Measurements from ENCODE around the gene TMEM225B. TPM values are rescaled to one million over a fixed set of nuclear protein-coding genes. Genes with fewer than 3 reads are reported as not detected.
A peak's percentile ranks its signal among the peaks of the same experiment; 100 is the strongest.
"Not testable (repeated sequence)": the region's sequence is repeated elsewhere in the genome, so short reads cannot be mapped to it uniquely, and the experiment has no call there.

TMEM225B gene
- total RNA-seq: 1 to 10 TPM in 1 of 2 donors, not detected in 1; 2.2 TPM

- no peaks in the 10 kb centered on the region for H3K4me1 ChIP-seq (ENCODE audit: control insufficient read depth in 1 of 2, low read depth in 2 of 2)
- no peak within 1 kb of the TSS for H3K27ac ChIP-seq
- ATAC-seq (ENCODE audit: insufficient number of reproducible peaks, low FRiP score, low read depth): peak; percentile 27
- H3K27me3 ChIP-seq (replicated peaks; ENCODE audit: insufficient read depth): no peaks in the 10 kb centered on the region
- no peaks in the 10 kb centered on the region for H3K9me3 ChIP-seq
- no peaks in the 10 kb centered on the region for H3K36me3 ChIP-seq
- TF ChIP-seq CTCF (IDR thresholded peaks at IDR 0.05): no peak
- no peak within 1 kb of the TSS for H3K4me3 ChIP-seq
- no peak for DNase-seq (ENCODE audit: low spot score)
These were observed at the start of gene TMEM225B for GRCh38 chr7:99597762-99598501. Gene TMEM225B, plus strand, starts transcription at chr7:99598267. Its CDS starts 6,122 bp downstream, at chr7:99604389.

GRCh38 chr7:99549545-99549944 is 48.5 kb upstream of the TMEM225B start:
- not testable (repeated sequence) for H3K36me3 ChIP-seq; ATAC-seq (ENCODE audit: insufficient number of reproducible peaks, low FRiP score, low read depth); DNase-seq (ENCODE audit: low spot score); H3K4me1 ChIP-seq (ENCODE audit: control insufficient read depth in 1 of 2, low read depth in 2 of 2); H3K4me3 ChIP-seq; H3K9me3 ChIP-seq; H3K27ac ChIP-seq; H3K27me3 ChIP-seq (replicated peaks; ENCODE audit: insufficient read depth)

GRCh38 chr7:99551334-99551733 is 46.7 kb upstream of the TMEM225B start:
- TF ChIP-seq CTCF (IDR thresholded peaks at IDR 0.05): no peak
- DNase-seq (ENCODE audit: low spot score) (no peak), ATAC-seq (ENCODE audit: insufficient number of reproducible peaks, low FRiP score, low read depth) (no peak)
- Histone ChIP-seq H3K4me3 (peak overlapping the region; percentile 75), H3K27ac (peak overlapping the region; percentile 61 to 64), H3K9me3 (peaks cover 3% of the 10 kb centered on the region), H3K36me3 (peaks cover 8% of the 10 kb centered on the region), H3K27me3 (replicated peaks; ENCODE audit: insufficient read depth) (no peaks in the 10 kb centered on the region), H3K4me1 (ENCODE audit: control insufficient read depth in 1 of 2, low read depth in 2 of 2) (peaks cover 6 to 9% of the 10 kb centered on the region in 2 donors)

- no peak for TF ChIP-seq CTCF (IDR thresholded peaks at IDR 0.05)
- Histone ChIP-seq H3K36me3 (peaks cover 8% of the 10 kb centered on the region), H3K4me1 (ENCODE audit: control insufficient read depth in 1 of 2, low read depth in 2 of 2) (peaks cover 6 to 13% of the 10 kb centered on the region in 2 donors), H3K9me3 (peaks cover 3% of the 10 kb centered on the region), H3K27me3 (replicated peaks; ENCODE audit: insufficient read depth) (no peaks in the 10 kb centered on the region), H3K4me3 (peak within 1 kb of the TSS; percentile 75), H3K27ac (peak within 1 kb of the TSS; percentile 61 to 64)
- peak; percentile 40 for DNase-seq (ENCODE audit: low spot score)
- ATAC-seq (ENCODE audit: insufficient number of reproducible peaks, low FRiP score, low read depth): peak; percentile 74
These were observed 46.2 kb upstream of the TMEM225B start, which contains the start of gene FAM200A for GRCh38 chr7:99551767-99552463. Gene FAM200A, minus strand, starts transcription at chr7:99552114. Its CDS starts 3,707 bp downstream, at chr7:99548407.

GRCh38 chr7:99553039-99553438 is 45.0 kb upstream of the TMEM225B start:
- Histone ChIP-seq H3K36me3 (peaks cover 3% of the 10 kb centered on the region), H3K27ac (no peak overlapping the region), H3K9me3 (no peaks in the 10 kb centered on the region), H3K27me3 (replicated peaks; ENCODE audit: insufficient read depth) (no peaks in the 10 kb centered on the region), H3K4me1 (ENCODE audit: control insufficient read depth in 1 of 2, low read depth in 2 of 2) (peaks cover 6 to 21% of the 10 kb centered on the region in 2 donors), H3K4me3 (no peak overlapping the region)
- DNase-seq (ENCODE audit: low spot score) (no peak), ATAC-seq (ENCODE audit: insufficient number of reproducible peaks, low FRiP score, low read depth) (no peak)
- TF ChIP-seq CTCF (IDR thresholded peaks at IDR 0.05): no peak
